ENCODE data around the gene ITGB7. TPM values are rescaled to one million over a fixed set of nuclear protein-coding genes. Genes with fewer than 3 reads are reported as not detected.

Gene ITGB7, protein sequence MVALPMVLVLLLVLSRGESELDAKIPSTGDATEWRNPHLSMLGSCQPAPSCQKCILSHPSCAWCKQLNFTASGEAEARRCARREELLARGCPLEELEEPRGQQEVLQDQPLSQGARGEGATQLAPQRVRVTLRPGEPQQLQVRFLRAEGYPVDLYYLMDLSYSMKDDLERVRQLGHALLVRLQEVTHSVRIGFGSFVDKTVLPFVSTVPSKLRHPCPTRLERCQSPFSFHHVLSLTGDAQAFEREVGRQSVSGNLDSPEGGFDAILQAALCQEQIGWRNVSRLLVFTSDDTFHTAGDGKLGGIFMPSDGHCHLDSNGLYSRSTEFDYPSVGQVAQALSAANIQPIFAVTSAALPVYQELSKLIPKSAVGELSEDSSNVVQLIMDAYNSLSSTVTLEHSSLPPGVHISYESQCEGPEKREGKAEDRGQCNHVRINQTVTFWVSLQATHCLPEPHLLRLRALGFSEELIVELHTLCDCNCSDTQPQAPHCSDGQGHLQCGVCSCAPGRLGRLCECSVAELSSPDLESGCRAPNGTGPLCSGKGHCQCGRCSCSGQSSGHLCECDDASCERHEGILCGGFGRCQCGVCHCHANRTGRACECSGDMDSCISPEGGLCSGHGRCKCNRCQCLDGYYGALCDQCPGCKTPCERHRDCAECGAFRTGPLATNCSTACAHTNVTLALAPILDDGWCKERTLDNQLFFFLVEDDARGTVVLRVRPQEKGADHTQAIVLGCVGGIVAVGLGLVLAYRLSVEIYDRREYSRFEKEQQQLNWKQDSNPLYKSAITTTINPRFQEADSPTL
- total RNA-seq = 1.6 TPM
- polyA plus RNA-seq = 1.7 TPM

- no peak for DNase-seq (ENCODE audit: extremely low spot score)
- Histone ChIP-seq H3K4me1 (ENCODE audit: insufficient read depth) (no peaks in the 10 kb centered on the region), H3K36me3 (ENCODE audit: insufficient read depth) (no peaks in the 10 kb centered on the region), H3K4me3 (ENCODE audit: low read depth, low read length) (no peak within 1 kb of the TSS), H3K27ac (ENCODE audit: low read depth) (no peak within 1 kb of the TSS)
- WGBS = 47% methylated on average over 5 of the region's 5 CpGs
Measured at GRCh38 chr12:53207042-53207441, at the start of gene ITGB7. TSS of gene ITGB7 (minus strand) at chr12:53207251. CDS start at chr12:53200443, 6,808 bp downstream.

- WGBS = 81% methylated on average over 3 of the region's 3 CpGs
- no peaks in the 10 kb centered on the region for H3K4me1 ChIP-seq (ENCODE audit: insufficient read depth)
- no peak overlapping the region for H3K4me3 ChIP-seq (ENCODE audit: low read depth, low read length)
- no peaks in the 10 kb centered on the region for H3K36me3 ChIP-seq (ENCODE audit: insufficient read depth)
- no peak overlapping the region for H3K27ac ChIP-seq (ENCODE audit: low read depth)
- no peak for DNase-seq (ENCODE audit: extremely low spot score)
Measured at GRCh38 chr12:53255996-53256395, 48.9 kb upstream of the ITGB7 start.

GRCh38 chr12:53254816-53255545 is 47.9 kb upstream of the ITGB7 start:
- H3K4me1 ChIP-seq (ENCODE audit: insufficient read depth) = no peaks in the 10 kb centered on the region
- no peak overlapping the region for H3K27ac ChIP-seq (ENCODE audit: low read depth)
- H3K4me3 ChIP-seq (ENCODE audit: low read depth, low read length) = no peak overlapping the region
- H3K36me3 ChIP-seq (ENCODE audit: insufficient read depth) = no peaks in the 10 kb centered on the region
- no peak for DNase-seq (ENCODE audit: extremely low spot score)
- 81% methylated on average over 1 of the region's 1 CpG for WGBS

- Histone ChIP-seq H3K27ac (ENCODE audit: low read depth) (no peak overlapping the region), H3K4me1 (ENCODE audit: insufficient read depth) (no peaks in the 10 kb centered on the region), H3K36me3 (ENCODE audit: insufficient read depth) (no peaks in the 10 kb centered on the region), H3K4me3 (ENCODE audit: low read depth, low read length) (no peak overlapping the region)
- DNase-seq (ENCODE audit: extremely low spot score) = no peak
- WGBS = 90% methylated on average over 13 of the region's 13 CpGs
Measured at GRCh38 chr12:53253298-53253697, 46.2 kb upstream of the ITGB7 start.

DNA sequence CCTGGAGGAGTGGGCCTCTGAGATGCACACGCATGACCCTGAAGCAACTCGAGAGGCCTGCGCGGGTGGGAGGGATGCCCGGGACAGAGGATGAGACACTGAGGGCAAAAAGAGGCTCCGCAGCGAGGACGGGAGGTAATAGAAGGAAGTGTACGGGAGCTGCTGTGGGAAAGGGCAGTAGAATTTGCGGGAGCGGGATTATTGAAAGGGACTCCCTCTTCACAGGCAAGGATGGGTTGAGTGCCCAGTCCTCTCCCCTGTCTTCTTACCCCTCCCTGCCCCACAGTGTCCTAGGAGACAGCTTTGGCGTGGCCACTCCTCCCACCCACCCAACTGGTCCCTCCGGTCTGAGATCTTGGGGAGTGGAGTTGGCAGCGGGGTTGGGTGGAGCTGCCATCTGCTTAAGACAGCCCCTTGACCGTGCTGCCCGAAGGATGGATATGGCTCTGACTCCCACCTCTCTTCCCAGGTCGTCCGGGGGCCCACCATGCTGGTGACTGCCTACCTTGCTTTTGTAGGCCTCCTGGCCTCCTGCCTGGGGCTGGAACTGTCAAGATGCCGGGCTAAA is 45.4 kb upstream of the ITGB7 start:
- H3K36me3 ChIP-seq (ENCODE audit: insufficient read depth) = no peaks in the 10 kb centered on the region
- 6% methylated on average over 19 of the region's 19 CpGs for WGBS
- DNase-seq (ENCODE audit: extremely low spot score) = no peak

GRCh38 chr12:53251477-53252348 is 44.7 kb upstream of the ITGB7 start:
- Histone ChIP-seq H3K4me1 (ENCODE audit: insufficient read depth) (no peaks in the 10 kb centered on the region), H3K27ac (ENCODE audit: low read depth) (peak overlapping the region; percentile 86), H3K4me3 (ENCODE audit: low read depth, low read length) (peak overlapping the region; percentile 77), H3K36me3 (ENCODE audit: insufficient read depth) (no peaks in the 10 kb centered on the region)
- no peak for DNase-seq (ENCODE audit: extremely low spot score)
- under 1% methylated on average over 51 of the region's 51 CpGs for WGBS

More for the DNA sequence above, 45.4 kb upstream of the ITGB7 start:
- peak overlapping the region; percentile 77 for H3K4me3 ChIP-seq (ENCODE audit: low read depth, low read length)
- no peaks in the 10 kb centered on the region for H3K4me1 ChIP-seq (ENCODE audit: insufficient read depth)
- H3K27ac ChIP-seq (ENCODE audit: low read depth) = peak overlapping the region; percentile 72

GRCh38 chr12:53245286-53245685 is 38.2 kb upstream of the ITGB7 start:
- no peaks in the 10 kb centered on the region for H3K36me3 ChIP-seq (ENCODE audit: insufficient read depth)
- H3K4me3 ChIP-seq (ENCODE audit: low read depth, low read length) = no peak overlapping the region
- H3K4me1 ChIP-seq (ENCODE audit: insufficient read depth) = no peaks in the 10 kb centered on the region
- H3K27ac ChIP-seq (ENCODE audit: low read depth) = no peak overlapping the region
- no peak for DNase-seq (ENCODE audit: extremely low spot score)
- WGBS = 79% methylated on average over 3 of the region's 3 CpGs

- Histone ChIP-seq H3K4me3 (ENCODE audit: low read depth, low read length) (no peak overlapping the region), H3K36me3 (ENCODE audit: insufficient read depth) (no peaks in the 10 kb centered on the region), H3K27ac (ENCODE audit: low read depth) (no peak overlapping the region), H3K4me1 (ENCODE audit: insufficient read depth) (no peaks in the 10 kb centered on the region)
- 43% methylated on average over 1 of the region's 1 CpG for WGBS
- no peak for DNase-seq (ENCODE audit: extremely low spot score)
Measured at GRCh38 chr12:53244337-53244736, 37.3 kb upstream of the ITGB7 start.

DNA sequence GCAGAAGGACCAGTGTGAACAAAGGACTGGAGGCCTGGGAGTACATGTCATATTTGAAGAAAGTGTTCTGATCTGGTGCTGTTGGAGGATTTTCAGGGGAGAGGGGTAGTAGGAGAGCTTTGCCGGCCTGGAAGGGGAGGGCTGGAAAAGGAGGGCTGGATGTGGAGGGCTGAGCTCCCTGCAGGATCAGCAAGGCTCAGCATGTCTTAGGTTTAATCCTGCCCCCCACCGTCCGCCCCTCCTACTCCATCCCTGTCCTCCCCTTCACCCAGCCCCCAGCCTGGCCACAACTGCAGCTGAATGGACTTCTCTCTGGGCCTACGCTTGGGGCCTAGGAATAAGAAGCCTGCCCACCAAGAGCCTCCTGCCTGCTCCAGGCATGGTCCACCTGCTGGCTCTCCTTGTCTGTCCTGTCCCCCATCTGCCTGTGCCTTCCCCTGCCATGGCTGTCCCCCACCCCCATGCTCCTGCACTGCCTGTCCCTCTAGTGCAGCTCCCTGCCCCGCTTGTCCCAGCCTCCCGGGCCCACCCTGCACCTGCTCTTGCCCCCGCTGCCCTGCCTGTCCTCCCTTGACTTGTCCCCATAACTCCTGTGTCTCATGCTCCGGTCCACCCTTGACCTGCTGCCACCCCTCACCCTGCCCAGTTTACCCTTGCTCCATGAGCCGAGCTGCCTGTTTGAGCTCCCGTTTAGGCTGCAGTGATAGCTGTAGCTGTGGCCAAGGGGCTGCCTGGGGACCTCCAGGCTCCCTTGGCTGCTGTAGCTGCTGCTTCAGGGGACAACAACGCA is 34.8 kb upstream of the ITGB7 start:
- WGBS = 68% methylated on average over 11 of the region's 11 CpGs
- Histone ChIP-seq H3K4me1 (ENCODE audit: insufficient read depth) (no peaks in the 10 kb centered on the region), H3K27ac (ENCODE audit: low read depth) (no peak overlapping the region), H3K36me3 (ENCODE audit: insufficient read depth) (no peaks in the 10 kb centered on the region), H3K4me3 (ENCODE audit: low read depth, low read length) (no peak overlapping the region)
- no peak for DNase-seq (ENCODE audit: extremely low spot score)

DNA sequence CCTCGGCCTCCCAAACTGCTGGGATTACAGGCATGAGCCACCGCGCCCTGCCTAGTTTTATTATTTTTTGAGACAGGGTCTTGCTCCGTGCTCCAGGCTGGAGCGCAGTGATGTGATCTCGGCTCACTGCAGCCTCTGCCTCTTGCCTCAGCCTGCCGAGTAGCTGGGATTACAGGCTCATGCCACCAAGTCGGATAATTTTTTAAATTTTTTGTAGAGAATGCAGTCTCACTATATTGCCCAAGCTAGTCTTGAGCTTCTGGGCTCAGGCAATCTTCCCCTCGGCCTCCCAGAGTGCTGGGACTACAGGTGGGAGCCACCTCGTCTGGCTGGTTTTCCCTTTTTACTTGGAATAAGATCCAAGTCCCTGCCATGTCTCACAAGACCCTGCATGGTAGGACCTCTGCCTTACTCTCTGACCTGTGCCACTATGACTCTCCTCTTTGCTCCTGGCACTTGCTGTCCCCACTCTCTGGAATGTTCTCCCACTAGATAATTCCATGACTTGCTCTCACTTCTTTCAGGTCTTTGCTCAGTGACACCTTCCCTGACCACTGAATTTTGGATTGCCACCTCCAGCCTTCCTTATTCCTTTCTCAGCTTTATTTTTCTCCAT is 32.7 kb upstream of the ITGB7 start:
- Histone ChIP-seq H3K4me3 (ENCODE audit: low read depth, low read length) (no peak overlapping the region), H3K27ac (ENCODE audit: low read depth) (no peak overlapping the region), H3K36me3 (ENCODE audit: insufficient read depth) (no peaks in the 10 kb centered on the region), H3K4me1 (ENCODE audit: insufficient read depth) (no peaks in the 10 kb centered on the region)
- WGBS = 86% methylated on average over 10 of the region's 10 CpGs
- no peak for DNase-seq (ENCODE audit: extremely low spot score)

DNA sequence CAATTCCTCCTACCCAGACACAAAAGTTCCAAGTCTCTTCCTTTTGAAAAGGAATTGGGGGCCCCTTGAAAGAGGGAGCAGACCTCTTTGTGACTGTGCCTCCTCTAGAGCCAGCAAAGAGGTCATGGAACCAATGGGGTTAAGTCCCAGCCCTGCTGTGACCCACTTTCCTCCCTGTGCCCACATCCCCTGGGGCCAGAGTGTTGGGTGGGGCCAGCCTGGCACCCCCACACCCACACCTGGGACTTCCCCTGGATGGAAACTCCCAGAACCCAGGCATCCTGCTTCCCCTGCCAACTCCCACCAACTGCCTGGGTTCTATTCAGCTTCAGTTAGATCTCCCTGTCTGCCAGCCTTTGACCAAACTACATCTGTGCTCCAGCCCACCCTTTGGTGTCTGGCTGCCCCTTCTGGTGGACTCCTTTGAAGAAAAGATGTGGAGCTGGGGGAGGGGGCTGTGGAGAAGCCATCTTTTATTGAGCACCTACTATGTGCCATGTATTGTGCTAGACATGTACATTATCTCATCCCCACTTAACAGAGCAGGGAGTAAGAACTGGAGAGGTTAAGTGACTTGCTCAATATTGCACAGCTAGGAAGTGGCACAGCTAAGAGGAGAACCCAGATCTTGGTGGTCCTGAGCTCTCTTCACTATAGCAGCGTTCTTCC is 29.5 kb upstream of the ITGB7 start:
- Histone ChIP-seq H3K36me3 (ENCODE audit: insufficient read depth) (no peaks in the 10 kb centered on the region), H3K4me1 (ENCODE audit: insufficient read depth) (no peaks in the 10 kb centered on the region), H3K4me3 (ENCODE audit: low read depth, low read length) (no peak overlapping the region), H3K27ac (ENCODE audit: low read depth) (no peak overlapping the region)
- WGBS = 84% methylated on average over 1 of the region's 1 CpG
- DNase-seq (ENCODE audit: extremely low spot score) = no peak
